Measurements from ENCODE around the gene TRIM62.

DNA sequence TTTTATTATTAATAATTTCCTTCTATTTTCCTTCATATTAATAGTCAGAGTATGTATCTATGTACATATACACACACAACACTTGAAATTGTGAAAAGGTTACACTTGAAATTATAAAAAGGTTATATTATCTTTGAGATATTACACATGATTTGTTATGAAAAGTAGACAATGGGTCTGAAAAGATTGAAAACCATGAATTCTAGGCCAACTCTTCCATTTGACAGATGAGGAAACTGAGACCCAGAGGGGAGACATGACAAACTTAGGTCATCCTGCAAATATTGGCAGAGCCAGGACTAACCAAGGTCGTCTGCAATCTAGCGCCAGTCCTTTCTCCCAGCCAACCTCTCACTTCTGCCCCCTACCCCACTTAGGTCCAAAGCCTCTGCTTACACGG is 33.2 kb downstream of the TRIM62 start:
- TF ChIP-seq POLR2AphosphoS5 (IDR thresholded peaks at IDR 0.05; ENCODE audit: low read depth, low read length) (no peak), POLR2A (IDR thresholded peaks at IDR 0.05; ENCODE audit: low read depth, low read length) (no peak), TAF1 (IDR thresholded peaks at IDR 0.05; ENCODE audit: low read depth, low read length) (no peak), PAX5 (IDR thresholded peaks at IDR 0.05; ENCODE audit: insufficient read depth, low read length, severe bottlenecking) (no peak), SPI1 (IDR thresholded peaks at IDR 0.05; ENCODE audit: low read depth, low read length) (no peak)

Measured in GM12891 (cell line).